Upper lobe of left lung (tissue), 6 donors: ENCODE measurements around the gene CACHD1. TPM values are rescaled to one million over a fixed set of nuclear protein-coding genes. Genes with fewer than 3 reads are reported as not detected.
A peak's percentile ranks its signal among the peaks of the same experiment; 100 is the strongest.

Experiments used
- ATAC-seq, 2 donors: fragments of 200-7000 bp; cut with Tn5 transposase; one replicate each; pipeline ENCODE4 v1.9.1; 2022; ENCODE audit warnings: mild to moderate bottlenecking in 2 of 2, moderate library complexity in 2 of 2; ENCODE audit not compliant: low FRiP score in 2 of 2
- DNase-seq, 2 donors: peaks; one replicate each; pipeline ENCODE4 v3.0.0-alpha.2; 2019 to 2020
- H3K27ac ChIP-seq, 4 donors: fragments of 200-600 bp; sonication (generic); one replicate each; pipeline ENCODE4 v1.5.1; 2016 to 2019
- H3K27me3 ChIP-seq, 4 donors: fragments of 200-600 bp; sonication (generic); one replicate each; pipeline ENCODE4 v1.5.1; 2017 to 2019
- H3K36me3 ChIP-seq, 4 donors: fragments of 200-600 bp; sonication (generic); one replicate each; pipeline ENCODE4 v1.5.1; 2016 to 2019
- H3K4me1 ChIP-seq, 4 donors: fragments of 200-600 bp; sonication (generic); one replicate each; pipeline ENCODE4 v1.5.1; 2018 to 2019
- H3K4me3 ChIP-seq, 4 donors: fragments of 200-600 bp; sonication (generic); one replicate each; pipeline ENCODE4 v1.5.1; 2017 to 2019; ENCODE audit warnings: mild to moderate bottlenecking in 2 of 4, moderate library complexity in 1 of 4
- H3K9me3 ChIP-seq, 4 donors: fragments of 200-600 bp; sonication (generic); one replicate each; pipeline ENCODE4 v1.5.1; 2018 to 2019
- CTCF ChIP-seq, 6 experiments: fragments of 450-650 bp in 4 of 6; fragments of 200-600 bp in 2 of 6; sonication (generic) in 2 of 6; IDR thresholded peaks; one replicate each; pipeline ENCODE4 v1.5.1; 2016 to 2019; ENCODE audit warnings: antibody characterized with exemption in 6 of 6
- EP300 ChIP-seq, 4 donors: sonication (generic); formaldehyde crosslinking; IDR thresholded peaks; one replicate each; pipeline ENCODE4 v1.5.1; 2017; ENCODE audit warnings: antibody characterized with exemption in 4 of 4, control low read depth in 2 of 4
- POLR2A ChIP-seq, 4 donors: fragments of 450-650 bp; IDR thresholded peaks; one replicate each; pipeline ENCODE4 v1.5.1; 2016 to 2017; ENCODE audit warnings: antibody characterized with exemption in 4 of 4, mild to moderate bottlenecking in 2 of 4
- POLR2AphosphoS5 ChIP-seq, 2 donors: sonication (generic); formaldehyde crosslinking; IDR thresholded peaks; one replicate each; pipeline ENCODE4 v1.5.1; 2017; ENCODE audit warnings: antibody characterized with exemption in 2 of 2
- WGBS, 2 donors: methylation state at CpG; one replicate each; pipeline ENCODE4 v1.1.5; 2017 to 2018; 5-methylcytosine and 5-hydroxymethylcytosine counted together
- total RNA-seq, 6 donors: library from RNA; depleted of rRNA in 4 of 6; stranded (reverse); fragments of >200 nt in 4 of 6; gene quantifications; one replicate each; pipeline versions ENCODE4 v1.1.0 to v1.2.1, GENCODE V29; 2016 to 2021
- donor health status: DM: no; HTN: no; CAD: no; lungs with moderate emphysema.
- donor health status: DM: no; HTN: yes; CAD: no; lungs with severe emphysema.

Gene CACHD1
- total RNA-seq, 6 donors from 2014 or later = 7.3 to 26.3 (median 22.9) TPM

GRCh38 chr1:64471218-64472039, 1.5 kb downstream of the CACHD1 start:
- ATAC-seq (peak; percentile 53 to 65), DNase-seq (peak; percentile 64 to 86)
- WGBS, 2 donors = 2 to 5% methylated on average over 36 to 40 of the region's 40 CpGs
- no peaks in the 10 kb centered on the region for H3K9me3 ChIP-seq
- peaks cover 0 to 11% (median 2%) of the 10 kb centered on the region in 4 donors for H3K27me3 ChIP-seq
- TF ChIP-seq POLR2A (IDR thresholded peaks at IDR 0.05) (peak in 1 of 4 donors; percentile 30), POLR2AphosphoS5 (IDR thresholded peaks at IDR 0.05) (peak in 1 of 2 donors; percentile 21), EP300 (IDR thresholded peaks at IDR 0.05) (no peak), CTCF (IDR thresholded peaks at IDR 0.05) (no peak)
- peak overlapping the region; percentile 68 to 84 (median 82) for H3K4me3 ChIP-seq
- H3K4me1 ChIP-seq = peaks cover 21 to 55% (median 40%) of the 10 kb centered on the region in 4 donors
- H3K36me3 ChIP-seq = no peaks in the 10 kb centered on the region
- peak overlapping the region in 3 of 4 donors; percentile 40 to 89 (median 84) for H3K27ac ChIP-seq

- H3K36me3 ChIP-seq = no peaks in the 10 kb centered on the region
- DNase-seq (no peak), ATAC-seq (no peak)
- WGBS, 2 donors = 50 to 55% methylated on average over 9 of the region's 9 CpGs
- no peaks in the 10 kb centered on the region for H3K9me3 ChIP-seq
- H3K27me3 ChIP-seq = peaks cover 0 to 11% (median 2%) of the 10 kb centered on the region in 4 donors
- peak overlapping the region in 3 of 4 donors; percentile 80 to 84 (median 84) for H3K4me3 ChIP-seq
- peak overlapping the region in 2 of 4 donors; percentile 26 to 89 for H3K27ac ChIP-seq
- TF ChIP-seq EP300 (IDR thresholded peaks at IDR 0.05) (no peak), POLR2A (IDR thresholded peaks at IDR 0.05) (no peak), CTCF (IDR thresholded peaks at IDR 0.05) (no peak), POLR2AphosphoS5 (IDR thresholded peaks at IDR 0.05) (no peak)
- H3K4me1 ChIP-seq = peaks cover 26 to 61% (median 45%) of the 10 kb centered on the region in 4 donors
Observed at GRCh38 chr1:64472040-64472376, 2.1 kb downstream of the CACHD1 start.

GRCh38 chr1:64472805-64473204, 2.9 kb downstream of the CACHD1 start:
- Histone ChIP-seq H3K4me1 (peaks cover 29 to 64% (median 49%) of the 10 kb centered on the region in 4 donors), H3K27me3 (peaks cover 0 to 11% (median 2%) of the 10 kb centered on the region in 4 donors), H3K27ac (no peak overlapping the region), H3K9me3 (no peaks in the 10 kb centered on the region), H3K4me3 (peak overlapping the region in 2 of 4 donors; percentile 84), H3K36me3 (no peaks in the 10 kb centered on the region)
- TF ChIP-seq POLR2AphosphoS5 (IDR thresholded peaks at IDR 0.05) (no peak), POLR2A (IDR thresholded peaks at IDR 0.05) (no peak), CTCF (IDR thresholded peaks at IDR 0.05) (no peak), EP300 (IDR thresholded peaks at IDR 0.05) (no peak)
- WGBS, 2 donors = 70 to 88% methylated on average over 5 of the region's 5 CpGs
- no peak for ATAC-seq
- no peak for DNase-seq

GRCh38 chr1:64473367-64473766, 3.4 kb downstream of the CACHD1 start:
- Histone ChIP-seq H3K36me3 (no peaks in the 10 kb centered on the region), H3K27me3 (peaks cover 0 to 11% (median 2%) of the 10 kb centered on the region in 4 donors), H3K9me3 (no peaks in the 10 kb centered on the region), H3K27ac (peak overlapping the region in 1 of 4 donors; percentile 0), H3K4me1 (peaks cover 29 to 67% (median 52%) of the 10 kb centered on the region in 4 donors), H3K4me3 (peak overlapping the region in 2 of 4 donors; percentile 84)
- 63 to 64% methylated on average over 1 of the region's 1 CpG for WGBS, 2 donors
- TF ChIP-seq EP300 (IDR thresholded peaks at IDR 0.05) (no peak), CTCF (IDR thresholded peaks at IDR 0.05) (no peak), POLR2A (IDR thresholded peaks at IDR 0.05) (no peak), POLR2AphosphoS5 (IDR thresholded peaks at IDR 0.05) (no peak)
- no peak for DNase-seq
- no peak for ATAC-seq
